Gastroesophageal sphincter (tissue), 3 donors: ENCODE data around the gene ITPKC.

Experiments used
- EP300 ChIP-seq: sonication (generic); formaldehyde crosslinking; IDR thresholded peaks from one replicate; pipeline ENCODE4 v1.6.1; 2017; ENCODE audit warnings: antibody characterized with exemption, mild to moderate bottlenecking
- POLR2A ChIP-seq, 2 donors: fragments of 450-650 bp; IDR thresholded peaks; one replicate each; pipeline ENCODE4 v1.6.1; 2017; ENCODE audit warnings: antibody characterized with exemption in 2 of 2, mild to moderate bottlenecking in 2 of 2, moderate library complexity in 1 of 2
- POLR2AphosphoS5 ChIP-seq: sonication (generic); formaldehyde crosslinking; IDR thresholded peaks from one replicate; pipeline ENCODE4 v1.6.1; 2017; ENCODE audit warnings: antibody characterized with exemption
- TF ChIP-seq, protein P1 (sequence below), 4 experiments: fragments of 200-600 bp in 2 of 4; fragments of 450-650 bp in 2 of 4; sonication (generic) in 1 of 4; IDR thresholded peaks; one replicate each; pipeline ENCODE4 v1.5.1; 2017 to 2019; ENCODE audit warnings: antibody characterized with exemption in 4 of 4, mild to moderate bottlenecking in 2 of 4, moderate library complexity in 2 of 4

GRCh38 chr19:40733149-40733548, 16.2 kb downstream of the ITPKC start:
- TF ChIP-seq, protein P1, sequence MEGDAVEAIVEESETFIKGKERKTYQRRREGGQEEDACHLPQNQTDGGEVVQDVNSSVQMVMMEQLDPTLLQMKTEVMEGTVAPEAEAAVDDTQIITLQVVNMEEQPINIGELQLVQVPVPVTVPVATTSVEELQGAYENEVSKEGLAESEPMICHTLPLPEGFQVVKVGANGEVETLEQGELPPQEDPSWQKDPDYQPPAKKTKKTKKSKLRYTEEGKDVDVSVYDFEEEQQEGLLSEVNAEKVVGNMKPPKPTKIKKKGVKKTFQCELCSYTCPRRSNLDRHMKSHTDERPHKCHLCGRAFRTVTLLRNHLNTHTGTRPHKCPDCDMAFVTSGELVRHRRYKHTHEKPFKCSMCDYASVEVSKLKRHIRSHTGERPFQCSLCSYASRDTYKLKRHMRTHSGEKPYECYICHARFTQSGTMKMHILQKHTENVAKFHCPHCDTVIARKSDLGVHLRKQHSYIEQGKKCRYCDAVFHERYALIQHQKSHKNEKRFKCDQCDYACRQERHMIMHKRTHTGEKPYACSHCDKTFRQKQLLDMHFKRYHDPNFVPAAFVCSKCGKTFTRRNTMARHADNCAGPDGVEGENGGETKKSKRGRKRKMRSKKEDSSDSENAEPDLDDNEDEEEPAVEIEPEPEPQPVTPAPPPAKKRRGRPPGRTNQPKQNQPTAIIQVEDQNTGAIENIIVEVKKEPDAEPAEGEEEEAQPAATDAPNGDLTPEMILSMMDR (IDR thresholded peaks at IDR 0.05), result no peak
- no peak for TF ChIP-seq POLR2AphosphoS5
- TF ChIP-seq EP300, result no peak
- no peak for TF ChIP-seq POLR2A (IDR thresholded peaks at IDR 0.05)
